A673 (cell line): ENCODE results near the gene SPC24. TPM values are rescaled to one million over a fixed set of nuclear protein-coding genes. Genes with fewer than 3 reads are reported as not detected.
A peak's percentile ranks its signal among the peaks of the same experiment; 100 is the strongest.

ENCODE experiments used
- BruUV-seq: library from RNA; stranded (reverse); fragments of 400-500 nt; replicated peaks from 2 replicates; lab custom pipeline; 2021; lab: Mats Ljungman, UMichigan
- CTCF ChIA-PET: fragments of 300-600 bp; sonication (Branson Sonifier 250); formaldehyde crosslinking; loops from one replicate; lab custom pipeline; 2022; ENCODE audit warnings: antibody characterized with exemption; lab: Charles Lee
- POLR2A ChIA-PET: fragments of 300-600 bp; sonication (Branson Sonifier 250); formaldehyde crosslinking; loops from one replicate; lab custom pipeline; 2022; ENCODE audit warnings: antibody characterized with exemption; ENCODE audit not compliant: low non-redundant PET; lab: Charles Lee
- DNase-seq: peaks from one replicate; pipeline ENCODE4 v3.0.0-alpha.2; 2015; ENCODE audit warnings: low spot score
- H3K27ac ChIP-seq: fragments of 200-600 bp; sonication (generic); 2 replicates; pipeline ENCODE4 v1.5.1; 2016; ENCODE audit warnings: mixed run types, low read depth, mild to moderate bottlenecking, mixed read lengths, antibody characterized with exemption, low read length; ENCODE audit not compliant: poor library complexity, severe bottlenecking
- H3K27me3 ChIP-seq: fragments of 200-600 bp; sonication (generic); replicated peaks from 2 replicates; pipeline ENCODE4 v1.6.1; 2017; ENCODE audit warnings: mixed run types, low read depth, mild to moderate bottlenecking, mixed read lengths, antibody characterized with exemption, low read length; ENCODE audit not compliant: insufficient read depth, poor library complexity
- H3K36me3 ChIP-seq: fragments of 200-600 bp; sonication (generic); 2 replicates; pipeline ENCODE4 v1.6.1; 2016; ENCODE audit warnings: mixed run types, mild to moderate bottlenecking, mixed read lengths, antibody characterized with exemption, low read length; ENCODE audit not compliant: insufficient read depth, poor library complexity, severe bottlenecking
- H3K4me1 ChIP-seq: fragments of 200-600 bp; sonication (generic); 2 replicates; pipeline ENCODE4 v1.6.1; 2017; ENCODE audit warnings: mixed run types, mild to moderate bottlenecking, mixed read lengths, antibody characterized with exemption, low read length; ENCODE audit not compliant: insufficient read depth, poor library complexity, severe bottlenecking
- H3K4me3 ChIP-seq: fragments of 200-600 bp; sonication (generic); 2 replicates; pipeline ENCODE4 v1.5.1; 2016; ENCODE audit warnings: low read depth, mixed run types, mild to moderate bottlenecking, mixed read lengths, low read length; ENCODE audit not compliant: poor library complexity, severe bottlenecking
- H3K9me3 ChIP-seq: fragments of 200-600 bp; sonication (generic); 2 replicates; pipeline ENCODE4 v1.6.1; 2016; ENCODE audit warnings: mixed run types, low read depth, mild to moderate bottlenecking, mixed read lengths, antibody characterized with exemption, low read length; ENCODE audit not compliant: poor library complexity, severe bottlenecking
- CTCF ChIP-seq: fragments of 300-800, 200-600 bp; sonication (generic); conservative IDR thresholded peaks from 2 replicates; pipeline ENCODE4 v1.5.1; 2017; ENCODE audit warnings: low read depth, mild to moderate bottlenecking, antibody characterized with exemption, low read length, moderate library complexity, mixed read lengths
- EZH2 ChIP-seq: fragments of 200-600 bp; sonication (generic); IDR thresholded peaks from 2 replicates; pipeline ENCODE4 v1.6.1; 2017; ENCODE audit warnings: borderline replicate concordance, low read depth, mild to moderate bottlenecking, mixed read lengths, antibody characterized with exemption, low read length; ENCODE audit not compliant: poor library complexity, severe bottlenecking
- intact Hi-C: fragments of 100-400 bp; cut with micrococcal nuclease; formaldehyde crosslinking; loops from one replicate; pipeline ENCODE4 v1.10.0; 2022; ENCODE audit not compliant: unreplicated experiment
- total RNA-seq: library from RNA; stranded (reverse); gene quantifications from 2 replicates; pipeline ENCODE4 v1.2.3, GENCODE V29; 2021

SPC24 gene
- total RNA-seq, 1 experiment from 2014 or later = 97.6 TPM

DNA sequence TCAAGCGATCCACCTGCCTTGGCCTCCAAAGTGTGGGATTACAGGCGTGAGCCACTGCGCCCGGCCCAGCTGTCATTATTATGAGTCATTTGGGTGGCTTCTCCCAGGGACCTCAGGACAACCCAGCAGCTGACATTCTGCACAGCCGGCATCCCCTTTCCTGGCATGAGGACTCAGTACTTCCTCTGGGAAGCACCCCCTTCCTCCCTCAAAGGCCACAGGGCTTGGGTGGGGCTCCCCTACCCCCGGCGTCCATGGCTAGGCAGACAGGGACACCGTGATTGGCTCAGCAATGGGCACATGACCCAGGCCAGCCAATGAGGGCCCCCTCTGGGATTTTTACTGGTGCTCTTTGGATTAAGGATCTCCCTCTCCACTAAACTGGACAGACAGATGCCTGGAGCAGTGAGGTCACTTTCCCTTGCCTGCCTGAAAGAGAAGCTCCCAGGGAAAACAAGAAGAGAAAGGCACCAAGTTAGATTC is 35.7 kb upstream of the SPC24 start:
- CTCF ChIA-PET = no interaction called here
- intact Hi-C loops = no loop called here
- DNase-seq = peak; percentile 53
- no TSS peak for BruUV-seq
- peaks cover 34% of the 10 kb centered on the region for H3K36me3 ChIP-seq
- H3K9me3 ChIP-seq = no peaks in the 10 kb centered on the region
- peaks cover 18% of the 10 kb centered on the region for H3K4me1 ChIP-seq
- no peak overlapping the region for H3K4me3 ChIP-seq
- H3K27ac ChIP-seq = no peak overlapping the region
- POLR2A ChIA-PET = no interaction called here
- H3K27me3 ChIP-seq = no peaks in the 10 kb centered on the region
- no peak for TF ChIP-seq CTCF
- no peak for TF ChIP-seq EZH2

- ChIA-PET POLR2A (no interaction called here), CTCF (no interaction called here)
- intact Hi-C loops = no loop called here
- TF ChIP-seq CTCF = no peak
- TF ChIP-seq EZH2 = no peak
- H3K36me3 ChIP-seq = peaks cover 34% of the 10 kb centered on the region
- no TSS peak for BruUV-seq
- no peaks in the 10 kb centered on the region for H3K9me3 ChIP-seq
- H3K27ac ChIP-seq = no peak overlapping the region
- no peak for DNase-seq
- H3K27me3 ChIP-seq = no peaks in the 10 kb centered on the region
- H3K4me3 ChIP-seq = no peak overlapping the region
- peaks cover 12% of the 10 kb centered on the region for H3K4me1 ChIP-seq
Observed at GRCh38 chr19:11190501-11190900, 34.9 kb upstream of the SPC24 start.

DNA sequence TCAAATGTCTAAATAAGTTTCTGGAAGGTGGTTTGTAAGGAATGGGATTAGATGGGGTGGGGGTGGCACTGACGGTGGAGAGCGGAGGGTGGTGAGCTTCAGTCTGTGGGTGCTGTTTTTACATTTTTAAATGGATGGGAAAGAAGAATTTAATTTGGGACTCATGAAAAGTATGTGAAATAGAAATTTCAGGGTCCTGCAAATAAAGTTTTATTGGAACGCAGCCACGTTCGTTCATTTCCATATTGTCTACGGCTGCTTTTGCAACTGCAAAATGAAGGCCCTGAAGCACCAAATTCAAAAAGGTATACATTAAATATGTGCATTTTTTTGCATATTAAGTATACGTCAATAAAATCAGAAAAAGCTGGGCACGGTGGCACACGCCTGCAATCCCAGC is 31.9 kb upstream of the SPC24 start:
- H3K4me3 ChIP-seq = no peak overlapping the region
- no peak overlapping the region for H3K27ac ChIP-seq
- no peaks in the 10 kb centered on the region for H3K4me1 ChIP-seq
- peaks cover 27% of the 10 kb centered on the region for H3K36me3 ChIP-seq
- BruUV-seq = no TSS peak
- no peak for TF ChIP-seq CTCF
- TF ChIP-seq EZH2 = no peak
- ChIA-PET POLR2A (no interaction called here), CTCF (no interaction called here)
- intact Hi-C loops = no loop called here
- H3K9me3 ChIP-seq = peaks cover 5% of the 10 kb centered on the region
- no peak for DNase-seq
- no peaks in the 10 kb centered on the region for H3K27me3 ChIP-seq
